ENCODE measurements around the gene FANK1. TPM values are rescaled to one million over a fixed set of nuclear protein-coding genes. Genes with fewer than 3 reads are reported as not detected.
"Not testable (repeated sequence)": the region's sequence is repeated elsewhere in the genome, so short reads cannot be mapped to it uniquely, and the experiment has no call there.

FANK1 gene
- total RNA-seq, 1 donor from 2014 or later, result 9.4 TPM

- Mint-ChIP-seq H3K27ac (ENCODE audit: unreplicated experiment) (no peak overlapping the region), H3K27me3 (ENCODE audit: unreplicated experiment) (no peaks in the 10 kb centered on the region), H3K36me3 (ENCODE audit: low read depth, unreplicated experiment) (peaks cover 13% of the 10 kb centered on the region), H3K4me3 (ENCODE audit: unreplicated experiment) (no peak overlapping the region), H3K4me1 (ENCODE audit: unreplicated experiment) (no peaks in the 10 kb centered on the region), H3K9me3 (ENCODE audit: unreplicated experiment) (peaks cover 5% of the 10 kb centered on the region)
- no peak for DNase-seq (ENCODE audit: low spot score)
- no peak for TF ChIP-seq CTCF (IDR thresholded peaks at IDR 0.05; ENCODE audit: unreplicated experiment)
Observed at GRCh38 chr10:125955766-125956165, 59.4 kb downstream of the FANK1 start.

GRCh38 chr10:125961743-125962142 lies 65.4 kb downstream of the FANK1 start:
- Mint-ChIP-seq H3K27me3 (ENCODE audit: unreplicated experiment) (peaks cover 2% of the 10 kb centered on the region), H3K4me1 (ENCODE audit: unreplicated experiment) (peaks cover 2% of the 10 kb centered on the region), H3K4me3 (ENCODE audit: unreplicated experiment) (no peak overlapping the region), H3K9me3 (ENCODE audit: unreplicated experiment) (no peaks in the 10 kb centered on the region), H3K27ac (ENCODE audit: unreplicated experiment) (no peak overlapping the region), H3K36me3 (ENCODE audit: low read depth, unreplicated experiment) (no peaks in the 10 kb centered on the region)
- no peak for DNase-seq (ENCODE audit: low spot score)
- no peak for TF ChIP-seq CTCF (IDR thresholded peaks at IDR 0.05; ENCODE audit: unreplicated experiment)

- Mint-ChIP-seq H3K27ac (ENCODE audit: unreplicated experiment) (no peak overlapping the region), H3K4me1 (ENCODE audit: unreplicated experiment) (peaks cover 2% of the 10 kb centered on the region), H3K36me3 (ENCODE audit: low read depth, unreplicated experiment) (no peaks in the 10 kb centered on the region), H3K9me3 (ENCODE audit: unreplicated experiment) (no peaks in the 10 kb centered on the region), H3K27me3 (ENCODE audit: unreplicated experiment) (peaks cover 2% of the 10 kb centered on the region), H3K4me3 (ENCODE audit: unreplicated experiment) (no peak overlapping the region)
- TF ChIP-seq CTCF (IDR thresholded peaks at IDR 0.05; ENCODE audit: unreplicated experiment), result no peak
- DNase-seq (ENCODE audit: low spot score), result no peak
Observed at GRCh38 chr10:125962200-125962599, 65.8 kb downstream of the FANK1 start.

- H3K27ac Mint-ChIP-seq (ENCODE audit: unreplicated experiment), result no peak overlapping the region
- DNase-seq (ENCODE audit: low spot score), result no peak
- H3K36me3 Mint-ChIP-seq (ENCODE audit: low read depth, unreplicated experiment), result no peaks in the 10 kb centered on the region
- no peaks in the 10 kb centered on the region for H3K9me3 Mint-ChIP-seq (ENCODE audit: unreplicated experiment)
- TF ChIP-seq CTCF (IDR thresholded peaks at IDR 0.05; ENCODE audit: unreplicated experiment), result no peak
- H3K4me1 Mint-ChIP-seq (ENCODE audit: unreplicated experiment), result peaks cover 2% of the 10 kb centered on the region
- no peak overlapping the region for H3K4me3 Mint-ChIP-seq (ENCODE audit: unreplicated experiment)
- H3K27me3 Mint-ChIP-seq (ENCODE audit: unreplicated experiment), result peaks cover 2% of the 10 kb centered on the region
Observed at GRCh38 chr10:125964558-125964957, 68.2 kb downstream of the FANK1 start.

GRCh38 chr10:125967533-125967932 lies 71.2 kb downstream of the FANK1 start:
- H3K9me3 Mint-ChIP-seq (ENCODE audit: unreplicated experiment), result no peaks in the 10 kb centered on the region
- TF ChIP-seq CTCF (IDR thresholded peaks at IDR 0.05; ENCODE audit: unreplicated experiment), result no peak
- H3K27ac Mint-ChIP-seq (ENCODE audit: unreplicated experiment), result no peak overlapping the region
- peaks cover 5% of the 10 kb centered on the region for H3K36me3 Mint-ChIP-seq (ENCODE audit: low read depth, unreplicated experiment)
- no peak for DNase-seq (ENCODE audit: low spot score)
- H3K4me1 Mint-ChIP-seq (ENCODE audit: unreplicated experiment), result peaks cover 2% of the 10 kb centered on the region
- H3K4me3 Mint-ChIP-seq (ENCODE audit: unreplicated experiment), result no peak overlapping the region
- H3K27me3 Mint-ChIP-seq (ENCODE audit: unreplicated experiment), result peaks cover 2% of the 10 kb centered on the region

- H3K9me3 Mint-ChIP-seq (ENCODE audit: unreplicated experiment); H3K27ac Mint-ChIP-seq (ENCODE audit: unreplicated experiment); H3K4me3 Mint-ChIP-seq (ENCODE audit: unreplicated experiment); DNase-seq (ENCODE audit: low spot score); H3K27me3 Mint-ChIP-seq (ENCODE audit: unreplicated experiment); H3K36me3 Mint-ChIP-seq (ENCODE audit: low read depth, unreplicated experiment); H3K4me1 Mint-ChIP-seq (ENCODE audit: unreplicated experiment): not testable (repeated sequence)
Observed at GRCh38 chr10:125970077-125970630, 73.8 kb downstream of the FANK1 start.
